Daoy (cell line): ENCODE measurements around the gene SSBP4. TPM values are rescaled to one million over a fixed set of nuclear protein-coding genes. Genes with fewer than 3 reads are reported as not detected.
"Not testable (repeated sequence)": the region's sequence is repeated elsewhere in the genome, so short reads cannot be mapped to it uniquely, and the experiment has no call there.

ENCODE experiments used
- DNase-seq: peaks from one replicate; pipeline ENCODE4 v3.0.0-alpha.2; 2015; ENCODE audit warnings: low read depth
- total RNA-seq: library from RNA; depleted of rRNA; stranded (reverse); fragments of >200 nt; shearing (Covaris generic); gene quantifications from 2 replicates; pipeline ENCODE4 v1.2.3, GENCODE V29; 2014

Gene SSBP4
- total RNA-seq, 1 experiment from 2014 or later, result 73.6 TPM

- no peak for DNase-seq
Measured at GRCh38 chr19:18393836-18394235, 25.4 kb upstream of the SSBP4 start.

- DNase-seq, result no peak
Measured at GRCh38 chr19:18396471-18397241, 22.5 kb upstream of the SSBP4 start.

GRCh38 chr19:18397242-18398202, 21.7 kb upstream of the SSBP4 start, which contains the start of gene LRRC25:
Gene LRRC25 (minus strand): TSS chr19:18397622. CDS start chr19:18396963, 659 bp downstream.
- DNase-seq, result no peak

- peak; percentile 31 for DNase-seq
Measured at GRCh38 chr19:18399008-18399407, 20.2 kb upstream of the SSBP4 start.

GRCh38 chr19:18401580-18402112, 17.6 kb upstream of the SSBP4 start:
- no peak for DNase-seq

GRCh38 chr19:18402455-18403248, 16.5 kb upstream of the SSBP4 start:
- not testable (repeated sequence) for DNase-seq

GRCh38 chr19:18405754-18406153, 13.4 kb upstream of the SSBP4 start:
- DNase-seq, result not testable (repeated sequence)

GRCh38 chr19:18406749-18407148, 12.4 kb upstream of the SSBP4 start:
- DNase-seq, result no peak

- peak; percentile 53 for DNase-seq
Measured at GRCh38 chr19:18408053-18408476, 11.1 kb upstream of the SSBP4 start.

- DNase-seq, result no peak
Measured at GRCh38 chr19:18412610-18413239, 6.5 kb upstream of the SSBP4 start.

GRCh38 chr19:18414504-18415177, 4.6 kb upstream of the SSBP4 start:
- DNase-seq, result peak; percentile 69

GRCh38 chr19:18415178-18415867, 3.9 kb upstream of the SSBP4 start:
- peak; percentile 80 for DNase-seq

GRCh38 chr19:18416778-18417249, 2.4 kb upstream of the SSBP4 start:
- DNase-seq, result peak; percentile 93

GRCh38 chr19:18417250-18418028, 1.8 kb upstream of the SSBP4 start:
- DNase-seq, result peak; percentile 91

- DNase-seq, result no peak
Measured at GRCh38 chr19:18418029-18418482, 1.1 kb upstream of the SSBP4 start.

GRCh38 chr19:18418483-18419194, 559 bp upstream of the SSBP4 start:
- no peak for DNase-seq

GRCh38 chr19:18419699-18420460, 682 bp downstream of the SSBP4 start:
- DNase-seq, result no peak
